ENCODE data around the gene PLEKHM3.

PLEKHM3 gene

DNA sequence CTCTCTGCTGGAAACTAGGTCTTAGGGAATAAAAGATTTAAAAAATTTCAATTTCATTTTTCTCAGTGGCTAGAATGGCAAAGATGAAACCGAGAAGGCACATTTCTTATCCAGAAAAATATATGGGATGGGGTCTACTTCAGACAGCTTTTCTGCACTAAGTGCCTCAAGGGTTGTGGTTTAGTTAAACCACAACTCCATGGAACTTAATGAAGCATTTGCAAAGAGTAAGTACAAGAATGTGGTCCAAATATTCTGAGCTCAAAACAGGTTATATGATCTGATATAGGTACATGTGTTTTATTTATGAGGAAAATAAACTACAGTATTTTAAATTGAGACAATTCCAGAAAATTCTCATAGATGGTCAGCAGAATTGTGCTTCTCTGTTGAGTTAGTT, 153.8 kb downstream of the PLEKHM3 start:
- no peak overlapping the region for H3K4me3 ChIP-seq (ENCODE audit: control insufficient read depth, low read depth, low read length)
- TF ChIP-seq, protein P1, sequence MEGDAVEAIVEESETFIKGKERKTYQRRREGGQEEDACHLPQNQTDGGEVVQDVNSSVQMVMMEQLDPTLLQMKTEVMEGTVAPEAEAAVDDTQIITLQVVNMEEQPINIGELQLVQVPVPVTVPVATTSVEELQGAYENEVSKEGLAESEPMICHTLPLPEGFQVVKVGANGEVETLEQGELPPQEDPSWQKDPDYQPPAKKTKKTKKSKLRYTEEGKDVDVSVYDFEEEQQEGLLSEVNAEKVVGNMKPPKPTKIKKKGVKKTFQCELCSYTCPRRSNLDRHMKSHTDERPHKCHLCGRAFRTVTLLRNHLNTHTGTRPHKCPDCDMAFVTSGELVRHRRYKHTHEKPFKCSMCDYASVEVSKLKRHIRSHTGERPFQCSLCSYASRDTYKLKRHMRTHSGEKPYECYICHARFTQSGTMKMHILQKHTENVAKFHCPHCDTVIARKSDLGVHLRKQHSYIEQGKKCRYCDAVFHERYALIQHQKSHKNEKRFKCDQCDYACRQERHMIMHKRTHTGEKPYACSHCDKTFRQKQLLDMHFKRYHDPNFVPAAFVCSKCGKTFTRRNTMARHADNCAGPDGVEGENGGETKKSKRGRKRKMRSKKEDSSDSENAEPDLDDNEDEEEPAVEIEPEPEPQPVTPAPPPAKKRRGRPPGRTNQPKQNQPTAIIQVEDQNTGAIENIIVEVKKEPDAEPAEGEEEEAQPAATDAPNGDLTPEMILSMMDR (conservative IDR thresholded peaks at IDR 0.05; ENCODE audit: control insufficient read depth, insufficient read depth, low read depth, low read length) = no peak
- no peak for DNase-seq (ENCODE audit: low read depth)

DNA sequence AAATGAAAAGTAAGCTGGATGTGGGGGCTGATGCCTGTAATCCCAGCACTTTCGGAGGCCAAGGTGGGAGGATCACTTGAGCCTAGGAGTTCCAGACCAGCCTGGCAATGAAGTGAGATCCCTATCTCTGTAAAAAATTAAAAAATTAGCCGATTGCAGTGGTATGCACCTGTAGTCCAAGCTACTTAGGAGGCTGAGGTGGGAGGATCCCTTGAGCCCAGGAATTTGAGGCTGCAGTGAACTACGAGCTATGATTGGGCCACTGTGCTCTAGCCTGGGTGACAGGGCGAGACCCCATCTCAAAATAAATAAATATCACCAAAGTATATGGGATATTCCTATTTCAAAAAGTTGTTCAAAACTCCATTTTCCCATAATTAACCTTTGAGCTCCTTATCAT, 154.5 kb downstream of the PLEKHM3 start:
- TF ChIP-seq, protein P1 (conservative IDR thresholded peaks at IDR 0.05; ENCODE audit: control insufficient read depth, insufficient read depth, low read depth, low read length) = no peak
- DNase-seq (ENCODE audit: low read depth) = no peak
- no peak overlapping the region for H3K4me3 ChIP-seq (ENCODE audit: control insufficient read depth, low read depth, low read length)

DNA sequence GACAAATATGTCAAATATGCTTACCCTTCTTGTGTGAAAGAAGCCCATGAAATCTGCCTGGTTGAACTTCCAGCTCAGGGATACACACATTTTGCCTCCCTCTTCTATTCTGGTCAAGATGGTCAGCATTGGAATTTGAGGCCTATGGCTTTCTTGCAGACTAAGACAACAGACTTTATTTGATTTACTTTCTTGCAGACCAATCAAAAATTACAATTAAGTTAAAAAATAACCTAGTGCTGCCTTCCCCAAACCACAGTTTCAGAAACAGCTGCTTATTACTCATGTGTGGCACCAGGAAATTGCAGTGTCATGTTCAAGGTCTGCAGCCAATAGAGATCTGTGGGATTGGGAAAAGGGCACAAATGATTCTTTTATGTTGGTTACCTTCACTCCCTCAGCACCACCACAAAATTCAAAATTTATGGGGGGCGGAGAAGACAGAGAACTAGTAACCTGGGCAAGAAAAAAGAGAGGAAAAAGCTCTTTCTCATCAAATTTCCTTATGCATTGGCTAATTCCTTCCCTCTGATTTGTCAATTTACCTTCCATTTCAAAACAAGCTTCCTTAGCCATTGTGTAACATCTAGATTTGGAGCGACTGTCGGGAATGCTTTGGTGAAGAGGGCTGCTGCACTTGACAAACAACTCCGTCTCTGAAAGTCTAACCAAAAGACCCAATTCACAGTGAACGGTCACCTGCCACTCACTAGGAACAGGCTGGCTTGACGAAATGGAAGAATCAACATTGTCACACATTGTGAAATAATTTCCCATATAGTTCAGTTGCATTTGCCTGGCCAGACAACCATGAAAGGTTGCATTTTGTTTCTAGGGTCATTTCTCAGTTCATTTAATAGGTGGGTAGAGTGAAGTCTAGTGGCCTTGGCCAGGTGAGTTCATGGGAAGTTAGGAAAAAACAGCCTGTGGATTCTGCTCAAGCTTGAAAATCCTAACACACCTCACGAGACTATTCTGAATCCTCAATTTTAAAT, 155.2 kb downstream of the PLEKHM3 start:
- DNase-seq (ENCODE audit: low read depth) = peak; percentile 86
- TF ChIP-seq, protein P1 (conservative IDR thresholded peaks at IDR 0.05; ENCODE audit: control insufficient read depth, insufficient read depth, low read depth, low read length) = no peak
- no peak overlapping the region for H3K4me3 ChIP-seq (ENCODE audit: control insufficient read depth, low read depth, low read length)

- TF ChIP-seq, protein P1 (conservative IDR thresholded peaks at IDR 0.05; ENCODE audit: control insufficient read depth, insufficient read depth, low read depth, low read length) = no peak
- H3K4me3 ChIP-seq (ENCODE audit: control insufficient read depth, low read depth, low read length) = no peak overlapping the region
- no peak for DNase-seq (ENCODE audit: low read depth)
Measured at GRCh38 chr2:207868855-207869596, 156.3 kb downstream of the PLEKHM3 start.

GRCh38 chr2:207867905-207868304, 157.4 kb downstream of the PLEKHM3 start:
- H3K4me3 ChIP-seq (ENCODE audit: control insufficient read depth, low read depth, low read length) = no peak overlapping the region
- TF ChIP-seq, protein P1 (conservative IDR thresholded peaks at IDR 0.05; ENCODE audit: control insufficient read depth, insufficient read depth, low read depth, low read length) = no peak
- DNase-seq (ENCODE audit: low read depth) = no peak

DNA sequence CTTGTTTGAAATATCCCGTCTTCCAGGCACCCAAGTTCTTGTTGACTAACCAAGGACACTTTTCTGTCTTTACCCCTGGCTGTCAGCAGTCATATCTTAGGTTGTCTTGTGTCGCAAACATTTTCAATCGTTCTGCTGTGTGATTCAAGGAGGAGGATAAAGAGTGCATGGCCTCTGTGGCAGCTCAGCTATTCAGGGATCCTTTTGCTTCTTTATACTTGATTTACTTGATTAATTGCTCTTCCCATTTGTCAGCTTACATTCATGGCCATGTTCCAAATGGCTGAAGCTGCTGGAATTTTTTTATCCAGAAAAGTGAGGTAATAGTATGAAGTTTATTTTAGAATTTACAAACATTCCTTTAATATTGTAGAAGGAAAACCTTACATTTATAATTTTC, 158.3 kb downstream of the PLEKHM3 start:
- no peak overlapping the region for H3K4me3 ChIP-seq (ENCODE audit: control insufficient read depth, low read depth, low read length)
- no peak for DNase-seq (ENCODE audit: low read depth)
- TF ChIP-seq, protein P1 (conservative IDR thresholded peaks at IDR 0.05; ENCODE audit: control insufficient read depth, insufficient read depth, low read depth, low read length) = no peak
